ENCODE measurements around the gene CRHR1.
"Not testable (repeated sequence)": the region's sequence is repeated elsewhere in the genome, so short reads cannot be mapped to it uniquely, and the experiment has no call there.

CRHR1 gene

GRCh38 chr17:45784293-45784740, at the start of gene CRHR1:
Gene CRHR1, plus strand, starts transcription at chr17:45784320. Its CDS starts 225 bp downstream, at chr17:45784545.
- DNase-seq: no peak

GRCh38 chr17:45734598-45734997, 49.5 kb upstream of the CRHR1 start:
- no peak for DNase-seq

- no peak for DNase-seq
Observed at GRCh38 chr17:45735488-45735887, 48.6 kb upstream of the CRHR1 start.

- DNase-seq: no peak
Observed at GRCh38 chr17:45739786-45740185, 44.3 kb upstream of the CRHR1 start.

- no peak for DNase-seq
Observed at GRCh38 chr17:45740553-45741330, 43.4 kb upstream of the CRHR1 start.

GRCh38 chr17:45742251-45742650, 41.9 kb upstream of the CRHR1 start:
- DNase-seq: no peak

GRCh38 chr17:45743626-45744326, 40.3 kb upstream of the CRHR1 start:
- DNase-seq: no peak

GRCh38 chr17:45744826-45745225, 39.3 kb upstream of the CRHR1 start:
- DNase-seq: not testable (repeated sequence)

- no peak for DNase-seq
Observed at GRCh38 chr17:45745601-45746494, 38.3 kb upstream of the CRHR1 start.

GRCh38 chr17:45747911-45748310, 36.2 kb upstream of the CRHR1 start:
- DNase-seq: no peak

GRCh38 chr17:45748731-45749310, 35.3 kb upstream of the CRHR1 start:
- DNase-seq: no peak

GRCh38 chr17:45749831-45750335, 34.2 kb upstream of the CRHR1 start:
- DNase-seq: no peak

- no peak for DNase-seq
Observed at GRCh38 chr17:45750779-45751440, 33.2 kb upstream of the CRHR1 start.

GRCh38 chr17:45751466-45751865, 32.7 kb upstream of the CRHR1 start:
- DNase-seq: no peak

GRCh38 chr17:45752246-45752645, 31.9 kb upstream of the CRHR1 start:
- no peak for DNase-seq

GRCh38 chr17:45753645-45754225, 30.4 kb upstream of the CRHR1 start:
- no peak for DNase-seq

- DNase-seq: no peak
Observed at GRCh38 chr17:45755050-45755449, 29.1 kb upstream of the CRHR1 start.

- DNase-seq: no peak
Observed at GRCh38 chr17:45756266-45756991, 27.7 kb upstream of the CRHR1 start.

GRCh38 chr17:45757431-45758218, 26.5 kb upstream of the CRHR1 start:
- no peak for DNase-seq

- DNase-seq: no peak
Observed at GRCh38 chr17:45758544-45758943, 25.6 kb upstream of the CRHR1 start.

Data from activated CD4-positive, alpha-beta T cell treated with anti-CD3 and anti-CD28 coated beads for 4 hours (primary cell).